GM19328 (cell line): ENCODE measurements around the gene CREB3L1.

Experiments
- ATAC-seq: cut with Tn5 transposase; IDR thresholded peaks from one replicate; pipeline ENCODE4 v1.9.1; 2021; ENCODE audit warnings: mild to moderate bottlenecking, moderate library complexity; ENCODE audit not compliant: unreplicated experiment

CREB3L1 gene

GRCh38 chr11:46363031-46363407 is 85.6 kb downstream of the CREB3L1 start:
- ATAC-seq: no peak

GRCh38 chr11:46363455-46364005 is 86.1 kb downstream of the CREB3L1 start:
- no peak for ATAC-seq

GRCh38 chr11:46364056-46364455 is 86.6 kb downstream of the CREB3L1 start:
- no peak for ATAC-seq

GRCh38 chr11:46364791-46365190 is 87.3 kb downstream of the CREB3L1 start:
- no peak for ATAC-seq

- ATAC-seq: no peak
These were observed 88.8 kb downstream of the CREB3L1 start for GRCh38 chr11:46366260-46366659.

- ATAC-seq: no peak
These were observed 89.2 kb downstream of the CREB3L1 start for GRCh38 chr11:46366661-46367161.

- no peak for ATAC-seq
These were observed 89.9 kb downstream of the CREB3L1 start for GRCh38 chr11:46367244-46367915.

GRCh38 chr11:46367916-46368267 is 90.4 kb downstream of the CREB3L1 start:
- no peak for ATAC-seq

- no peak for ATAC-seq
These were observed 92.1 kb downstream of the CREB3L1 start for GRCh38 chr11:46369458-46370152.

- ATAC-seq: no peak
These were observed 92.8 kb downstream of the CREB3L1 start for GRCh38 chr11:46370253-46370652.
